K562 (cell line): ENCODE measurements around the gene MCC. TPM values are rescaled to one million over a fixed set of nuclear protein-coding genes. Genes with fewer than 3 reads are reported as not detected.

Source experiments
- ATAC-seq: fragments of 200-7000 bp; cut with Tn5 transposase; 3 replicates; pipeline ENCODE4 v1.9.1; 2020; ENCODE audit warnings: moderate library complexity
- BruUV-seq: library from RNA; stranded (reverse); fragments of 400-500 nt; replicated peaks from 2 replicates; lab custom pipeline; 2021; lab: Mats Ljungman, UMichigan
- CTCF ChIA-PET: fragments of 300-600 bp; formaldehyde crosslinking; extraction: SDS; loops from one replicate; lab custom pipeline; 2021; ENCODE audit warnings: low intra/inter-chr PET ratio; lab: Yijun Ruan, JAX
- POLR2A ChIA-PET: fragments of 300-600, 350-650 bp; sonication (Branson Sonifier 250); formaldehyde crosslinking; extraction: SDS; loops from one replicate; lab custom pipeline; 2021; ENCODE audit warnings: antibody characterized with exemption, inconsistent platforms; lab: Yijun Ruan, JAX
- DNase-seq, 4 experiments: peaks; one replicate each; pipeline versions ENCODE4 v3.0.0 to v3.0.0-alpha.2; 2011 to 2018; ENCODE audit warnings: low spot score in 3 of 4, mixed read lengths in 3 of 4; ENCODE audit errors: extremely low read depth in 1 of 4
- FAIRE-seq: peaks from 2 replicates; lab custom pipeline; 2011; peaks lifted over from hg19 to GRCh38; lab: Jason Lieb, UNC
- H2AFZ ChIP-seq: 2 replicates; pipeline ENCODE4 v1.6.0; 2011; ENCODE audit warnings: low read depth, low read length, control low read depth, inconsistent platforms
- H3K27ac ChIP-seq: fragments of 200-600 bp; 3 replicates; pipeline ENCODE4 v1.8.0; 2011; ENCODE audit warnings: low read depth, mild to moderate bottlenecking, control low read depth, inconsistent platforms, low read length, moderate library complexity, mixed read lengths; ENCODE audit errors: extremely low read depth
- H3K27me3 ChIP-seq, 2 experiments: fragments of 300-600 bp in 1 of 2; 2 replicates in 1 of 2; 3 replicates in 1 of 2; pipeline versions ENCODE4 v1.6.0 to v1.8.0; 2011; ENCODE audit warnings: inconsistent platforms in 2 of 2, low read length in 2 of 2, mild to moderate bottlenecking in 1 of 2, mixed read lengths in 1 of 2, moderate library complexity in 1 of 2; ENCODE audit not compliant: control insufficient read depth in 2 of 2, insufficient read depth in 2 of 2
- H3K36me3 ChIP-seq: fragments of 300-600 bp; 3 replicates; pipeline ENCODE4 v1.8.0; 2011; ENCODE audit warnings: mild to moderate bottlenecking, low read length, inconsistent platforms; ENCODE audit not compliant: control insufficient read depth, insufficient read depth
- H3K4me1 ChIP-seq, 2 experiments: fragments of 200-600 bp in 1 of 2; replicated peaks in 1 of 2; 2 replicates in 1 of 2; 3 replicates in 1 of 2; pipeline versions ENCODE4 v1.5.1 to v1.8.0; 2011; ENCODE audit warnings: inconsistent platforms in 2 of 2, low read length in 2 of 2, mild to moderate bottlenecking in 1 of 2, mixed read lengths in 1 of 2, moderate library complexity in 1 of 2; ENCODE audit not compliant: control insufficient read depth in 2 of 2, insufficient read depth in 2 of 2
- H3K4me2 ChIP-seq: 2 replicates; pipeline ENCODE4 v1.6.1; 2011; ENCODE audit warnings: low read length, control low read depth, inconsistent platforms, mixed read lengths; ENCODE audit not compliant: insufficient read depth
- H3K4me3 ChIP-seq: fragments of 200-600 bp; sonication (generic), shearing (Covaris generic); 2 replicates; pipeline ENCODE4 v1.5.1; 2016; ENCODE audit warnings: control low read depth, inconsistent platforms
- H3K79me2 ChIP-seq: fragments of 200-600 bp; 3 replicates; pipeline ENCODE4 v1.8.0; 2011; ENCODE audit warnings: low read length, inconsistent platforms; ENCODE audit not compliant: control insufficient read depth, insufficient read depth
- H3K9ac ChIP-seq, 2 experiments: 2 replicates each; pipeline versions ENCODE4 v1.6.0 to v1.6.1; 2011; ENCODE audit warnings: low read depth in 2 of 2, low read length in 2 of 2, control low read depth in 1 of 2, inconsistent platforms in 1 of 2, mild to moderate bottlenecking in 1 of 2, mixed read lengths in 1 of 2; ENCODE audit not compliant: insufficient read depth in 1 of 2
- H3K9me1 ChIP-seq: one replicate; pipeline ENCODE4 v1.6.0; 2011; ENCODE audit warnings: inconsistent platforms, mild to moderate bottlenecking, low read length, moderate library complexity; ENCODE audit not compliant: control insufficient read depth, insufficient read depth
- H3K9me3 ChIP-seq: replicated peaks from 2 replicates; pipeline ENCODE4 v1.5.1; 2011; ENCODE audit warnings: low read depth, low read length, inconsistent platforms; ENCODE audit not compliant: control insufficient read depth, insufficient read depth
- H4K20me1 ChIP-seq: replicated peaks from 2 replicates; pipeline ENCODE4 v1.6.1; 2011; ENCODE audit warnings: low read length, inconsistent platforms, mixed read lengths; ENCODE audit not compliant: control insufficient read depth, insufficient read depth
- ARNT ChIP-seq, 2 experiments: fragments of 450-650 bp; IDR thresholded peaks; 2 replicates each; pipeline ENCODE4 v1.6.1; 2016; ENCODE audit warnings: mild to moderate bottlenecking in 1 of 2
- MEIS2 ChIP-seq: fragments of 450-650 bp; IDR thresholded peaks from 2 replicates; pipeline ENCODE4 v1.6.1; 2014; ENCODE audit warnings: mild to moderate bottlenecking; ENCODE audit not compliant: partially characterized antibody
- PKNOX1 ChIP-seq: fragments of 450-650 bp; IDR thresholded peaks from 2 replicates; pipeline ENCODE4 v1.6.1; 2016
- TOE1 ChIP-seq, 2 experiments: fragments of 450-650 bp in 1 of 2; sonication (generic) in 1 of 2; formaldehyde crosslinking in 1 of 2; IDR thresholded peaks; 2 replicates each; pipeline versions ENCODE4 v1.7.1 to v1.8.0; 2016 to 2022; ENCODE audit warnings: borderline replicate concordance in 2 of 2, mild to moderate bottlenecking in 2 of 2, antibody characterized with exemption in 1 of 2, inconsistent platforms in 1 of 2, low read depth in 1 of 2, missing genetic modification reagents in 1 of 2, moderate library complexity in 1 of 2
- WGBS: fragments of 100-300 bp; shearing (Covaris generic); methylation state at CpG from one replicate; pipeline ENCODE4 v1.1.6; 2016; ENCODE audit warnings: low coverage, mixed read lengths; ENCODE audit not compliant: insufficient coverage; ENCODE audit errors: missing lambda C conversion rate; 5-methylcytosine and 5-hydroxymethylcytosine counted together
- in situ Hi-C: fragments of 300-500 bp; cut with MboI; formaldehyde crosslinking; loops from 4 replicates; pipeline ENCODE4 v1.15.0; 2018; ENCODE audit warnings: inconsistent platforms, mixed read lengths
- intact Hi-C: fragments of 100-400 bp; cut with micrococcal nuclease; formaldehyde crosslinking; loops from 2 replicates; pipeline ENCODE4 v1.14.2; 2022
- polyA plus RNA-seq, 8 experiments: library from polyadenylated mRNA; depleted of rRNA in 4 of 8; stranded (reverse) in 5 of 8; unstranded in 3 of 8; fragments of >200 nt; fragmentation: Nextera tagmentation in 2 of 8; fragmentation: Illumina TruSeq in 1 of 8; extraction: Ambion mirVana in 2 of 8; extraction: Trizol in 1 of 8; gene quantifications; 2 replicates each; pipeline versions ENCODE4 v1.2.1 to v1.2.3, GENCODE V29; 2011 to 2014; ENCODE audit warnings: inconsistent platforms in 1 of 8, missing spikeins in 1 of 8
- total RNA-seq, 7 experiments: library from RNA; depleted of rRNA in 6 of 7; stranded (reverse); fragments of >200 nt in 6 of 7; fragmentation: Illumina TruSeq in 2 of 7; extraction: Trizol in 2 of 7; gene quantifications; 2 replicates each; pipeline versions ENCODE4 v1.2.1 to v1.2.3, GENCODE V29; 2011 to 2021; ENCODE audit warnings: low replicate concordance in 1 of 7

Gene MCC
- total and polyA plus RNA-seq, 9 of the 15 experiments (the other 6 are each of a cell fraction or from before 2014, with no cell fraction given) = 0.04 to 0.24 (median 0.06) TPM; not detected in 1

- ATAC-seq (no peak), FAIRE-seq (no peak)
Measured at GRCh38 chr5:113093558-113093957, 394.7 kb downstream of the MCC start.

More at GRCh38 chr5:113093558-113093957, 394.7 kb downstream of the MCC start:
- Histone ChIP-seq H3K27me3 (peaks cover 22 to 30% of the 10 kb centered on the region in 2 experiments; a peak in 4 of 5 replicates), H3K4me3 (no peak overlapping the region), H2AFZ (no peak overlapping the region), H3K9ac (no peak overlapping the region), H3K4me2 (no peak overlapping the region), H4K20me1 (no peaks in the 10 kb centered on the region), H3K4me1 (no peaks in the 10 kb centered on the region; a peak in 1 of 5 replicates), H3K79me2 (no peaks in the 10 kb centered on the region), H3K9me1 (no peaks in the 10 kb centered on the region), H3K9me3 (no peaks in the 10 kb centered on the region), H3K27ac (no peak overlapping the region), H3K36me3 (no peaks in the 10 kb centered on the region)
- no peak for DNase-seq
- WGBS = 0% methylated on average over 3 of the region's 3 CpGs
- peak; percentile 21 for TF ChIP-seq MEIS2
- no peak for TF ChIP-seq ARNT (IDR thresholded peaks at IDR 0.05)
- TF ChIP-seq TOE1 (IDR thresholded peaks at IDR 0.05; ENCODE audit: borderline replicate concordance) = no peak
- no peak for TF ChIP-seq TOE1 (CRISPR knock-in tag; IDR thresholded peaks at IDR 0.05; ENCODE audit: borderline replicate concordance, low read depth)
- peak; percentile 63 for TF ChIP-seq PKNOX1
- no TSS peak for BruUV-seq
- intact Hi-C loops (no loop called here), in situ Hi-C loops (no loop called here)
- ChIA-PET CTCF (no interaction called here), POLR2A (interaction anchor here (2.1 kb wide), 1 partner anchor 10 kb away, joined by 8 read pairs; no protein-coding TSS in a partner anchor)
